CD14-positive monocyte (primary cell): Measurements from ENCODE around the gene MAD2L1BP. TPM values are rescaled to one million over a fixed set of nuclear protein-coding genes. Genes with fewer than 3 reads are reported as not detected.
A peak's percentile ranks its signal among the peaks of the same experiment; 100 is the strongest.

Experiments
- DNase-seq, 3 donors: peaks; one replicate each; pipeline ENCODE4 v3.0.0-alpha.2; 2011 to 2022
- H2AFZ ChIP-seq: 2 replicates; pipeline ENCODE4 v1.6.0; 2012; ENCODE audit warnings: mild to moderate bottlenecking, low read depth, low read length, inconsistent platforms; ENCODE audit not compliant: insufficient read depth, poor library complexity, severe bottlenecking
- H3K27ac ChIP-seq, 2 donors: 1 replicate in 1 of 2; 2 replicates in 1 of 2; pipeline ENCODE4 v1.5.1; 2012 to 2013; ENCODE audit warnings: low read length in 2 of 2, control low read depth in 1 of 2, inconsistent platforms in 1 of 2, low read depth in 1 of 2, mild to moderate bottlenecking in 1 of 2
- H3K27me3 ChIP-seq, 2 donors: one replicate each; pipeline versions ENCODE4 v1.6.0 to v1.6.1; 2011 to 2013; ENCODE audit warnings: low read length in 2 of 2; ENCODE audit not compliant: control insufficient read depth in 2 of 2, insufficient read depth in 2 of 2
- H3K36me3 ChIP-seq, 2 donors: replicated peaks in 1 of 2; 1 replicate in 1 of 2; 2 replicates in 1 of 2; pipeline versions ENCODE4 v1.5.1 to v1.6.1; 2012 to 2013; ENCODE audit warnings: low read length in 2 of 2, control low read depth in 1 of 2, inconsistent platforms in 1 of 2, mild to moderate bottlenecking in 1 of 2; ENCODE audit not compliant: insufficient read depth in 2 of 2, control insufficient read depth in 1 of 2
- H3K4me1 ChIP-seq, 2 donors: 1 replicate in 1 of 2; 2 replicates in 1 of 2; pipeline versions ENCODE4 v1.5.1 to v1.6.1; 2012 to 2013; ENCODE audit warnings: low read length in 2 of 2, control low read depth in 1 of 2, inconsistent platforms in 1 of 2, mild to moderate bottlenecking in 1 of 2, moderate library complexity in 1 of 2; ENCODE audit not compliant: insufficient read depth in 2 of 2, control insufficient read depth in 1 of 2
- H3K4me2 ChIP-seq: replicated peaks from 2 replicates; pipeline ENCODE3; 2012; ENCODE audit warnings: low read length, moderate library complexity, mild to moderate bottlenecking; ENCODE audit not compliant: poor library complexity, severe bottlenecking; ENCODE audit errors: extremely low read depth
- H3K4me3 ChIP-seq, 3 experiments: fragments of 200-600 bp in 1 of 3; sonication (generic) in 1 of 3; replicated peaks in 1 of 3; 1 replicate in 2 of 3; 2 replicates in 1 of 3; pipeline ENCODE4 v1.5.1; 2011 to 2013; ENCODE audit warnings: low read length in 3 of 3, mild to moderate bottlenecking in 3 of 3, control low read depth in 2 of 3, low read depth in 2 of 3, inconsistent platforms in 1 of 3, moderate library complexity in 1 of 3
- H3K79me2 ChIP-seq: 2 replicates; pipeline ENCODE4 v1.6.0; 2012; ENCODE audit warnings: mild to moderate bottlenecking, control low read depth, inconsistent platforms, low read length, moderate library complexity; ENCODE audit not compliant: insufficient read depth
- H3K9ac ChIP-seq: 2 replicates; pipeline ENCODE4 v1.6.0; 2017; ENCODE audit warnings: low read length, mild to moderate bottlenecking; ENCODE audit not compliant: insufficient read depth, poor library complexity, severe bottlenecking
- H3K9me3 ChIP-seq, 2 donors: replicated peaks in 1 of 2; 1 replicate in 1 of 2; 2 replicates in 1 of 2; pipeline versions ENCODE4 v1.5.1 to v1.6.1; 2012 to 2013; ENCODE audit warnings: low read length in 2 of 2, control low read depth in 1 of 2; ENCODE audit not compliant: control insufficient read depth in 1 of 2, insufficient read depth in 1 of 2
- H4K20me1 ChIP-seq: 2 replicates; pipeline ENCODE4 v1.6.0; 2012; ENCODE audit warnings: mild to moderate bottlenecking, low read length, control low read depth, moderate library complexity; ENCODE audit not compliant: insufficient read depth
- H3K27ac Mint-ChIP-seq, 7 donors: one replicate each; pipeline ENCODE4 v1.8.0; 2020; ENCODE audit warnings: mild to moderate bottlenecking in 7 of 7, mixed read lengths in 7 of 7, moderate library complexity in 6 of 7, inconsistent platforms in 2 of 7
- H3K27me3 Mint-ChIP-seq, 3 donors: one replicate each; pipeline ENCODE4 v1.8.0; 2021 to 2022; ENCODE audit warnings: low read depth in 3 of 3, mild to moderate bottlenecking in 3 of 3, mixed read lengths in 3 of 3, moderate library complexity in 3 of 3, inconsistent platforms in 1 of 3
- H3K36me3 Mint-ChIP-seq, 2 donors: one replicate each; pipeline ENCODE4 v1.8.0; 2020; ENCODE audit warnings: mixed read lengths in 2 of 2, inconsistent platforms in 1 of 2, mild to moderate bottlenecking in 1 of 2
- H3K4me1 Mint-ChIP-seq: one replicate; pipeline ENCODE4 v1.8.0; 2020; ENCODE audit warnings: mild to moderate bottlenecking, mixed read lengths
- H3K4me3 Mint-ChIP-seq, 2 donors: one replicate each; pipeline ENCODE4 v1.8.0; 2020; ENCODE audit warnings: mild to moderate bottlenecking in 2 of 2, mixed read lengths in 2 of 2, moderate library complexity in 1 of 2
- H3K9me3 Mint-ChIP-seq, 7 donors: one replicate each; pipeline ENCODE4 v1.8.0; 2020 to 2022; ENCODE audit warnings: mixed read lengths in 7 of 7, mild to moderate bottlenecking in 6 of 7, moderate library complexity in 6 of 7, inconsistent platforms in 2 of 7
- CTCF ChIP-seq: fragments of 200-600 bp; IDR thresholded peaks from one replicate; pipeline ENCODE4 v1.8.0; 2022; ENCODE audit warnings: antibody characterized with exemption, mild to moderate bottlenecking
- WGBS: methylation state at CpG from one replicate; pipeline ENCODE4 v1.1.5; 2013; ENCODE audit warnings: missing lambda C conversion rate; ENCODE audit not compliant: insufficient coverage; 5-methylcytosine and 5-hydroxymethylcytosine counted together
- intact Hi-C, 2 donors: fragments of 100-400 bp; cut with micrococcal nuclease; formaldehyde crosslinking; loops; one replicate each; pipeline versions ENCODE4 v1.15.0 to v1.15.1; 2023
- polyA plus RNA-seq, 3 donors: library from polyadenylated mRNA; depleted of rRNA in 1 of 3; unstranded in 2 of 3; stranded (reverse) in 1 of 3; fragments of 300-500 nt in 2 of 3; fragments of >200 nt in 1 of 3; fragmentation: Illumina TruSeq in 2 of 3; gene quantifications; 1 replicate in 2 of 3; 2 replicates in 1 of 3; pipeline ENCODE4 v1.2.3, GENCODE V29; 2012 to 2021

Gene MAD2L1BP
- polyA plus RNA-seq, 3 donors, result 17.3 to 33.5 (median 26.5) TPM

DNA sequence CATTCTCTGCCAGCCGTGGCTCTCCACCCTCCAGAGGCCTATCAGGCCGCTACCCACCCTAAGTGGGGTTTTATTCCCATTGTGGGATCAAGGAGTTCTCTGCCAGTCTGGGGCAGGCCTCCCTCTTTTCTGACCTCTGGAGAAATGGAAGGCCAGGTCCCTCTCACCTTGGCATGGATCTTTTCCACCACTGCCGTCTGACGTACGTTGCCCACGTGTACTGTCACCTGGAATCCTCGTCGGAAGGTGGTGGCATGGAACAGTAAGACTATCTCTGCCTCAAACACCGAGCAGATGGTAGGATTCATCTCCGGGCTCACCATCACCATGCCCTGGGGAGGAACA lies 13.8 kb upstream of the MAD2L1BP start:
- peaks cover 8% of the 10 kb centered on the region for H3K4me1 Mint-ChIP-seq
- no peak overlapping the region for H3K9ac ChIP-seq
- no peaks in the 10 kb centered on the region for H3K9me3 Mint-ChIP-seq
- no peak overlapping the region for H3K4me2 ChIP-seq
- H3K27ac Mint-ChIP-seq, result no peak overlapping the region
- no peaks in the 10 kb centered on the region for H3K9me3 ChIP-seq
- peaks cover 23% of the 10 kb centered on the region for H3K79me2 ChIP-seq
- peaks cover 0 to 1% (median 0%) of the 10 kb centered on the region in 3 donors for H3K27me3 Mint-ChIP-seq
- no peak overlapping the region for H2AFZ ChIP-seq
- peaks cover 8 to 9% of the 10 kb centered on the region in 2 donors for H3K4me1 ChIP-seq
- peaks cover 55 to 74% of the 10 kb centered on the region in 2 donors for H3K36me3 Mint-ChIP-seq
- peaks cover 45% of the 10 kb centered on the region for H4K20me1 ChIP-seq
- no peak overlapping the region for H3K4me3 Mint-ChIP-seq
- TF ChIP-seq CTCF, result no peak
- no peak for DNase-seq
- intact Hi-C loops, result no loop called here
- H3K27ac ChIP-seq, result no peak overlapping the region
- H3K27me3 ChIP-seq, result no peaks in the 10 kb centered on the region
- 99% methylated on average over 8 of the region's 10 CpGs for WGBS
- peaks cover 68 to 79% of the 10 kb centered on the region in 2 donors for H3K36me3 ChIP-seq
- H3K4me3 ChIP-seq, result no peak overlapping the region

- Mint-ChIP-seq H3K9me3 (no peaks in the 10 kb centered on the region), H3K27ac (peak overlapping the region in 2 of 7 donors; percentile 11 to 54), H3K27me3 (peaks cover 0 to 1% (median 0%) of the 10 kb centered on the region in 3 donors), H3K4me3 (no peak overlapping the region), H3K36me3 (peaks cover 55 to 74% of the 10 kb centered on the region in 2 donors), H3K4me1 (peaks cover 15% of the 10 kb centered on the region)
- no peaks in the 10 kb centered on the region for H3K27me3 ChIP-seq
- no peak overlapping the region for H2AFZ ChIP-seq
- no peak overlapping the region for H3K4me2 ChIP-seq
- intact Hi-C loops, result no loop called here
- peaks cover 25% of the 10 kb centered on the region for H3K79me2 ChIP-seq
- peaks cover 46% of the 10 kb centered on the region for H4K20me1 ChIP-seq
- H3K9ac ChIP-seq, result no peak overlapping the region
- no peak overlapping the region for H3K4me3 ChIP-seq
- H3K9me3 ChIP-seq, result no peaks in the 10 kb centered on the region
- H3K4me1 ChIP-seq, result peaks cover 16 to 17% of the 10 kb centered on the region in 2 donors
- no peak for DNase-seq
- TF ChIP-seq CTCF, result no peak
- H3K27ac ChIP-seq, result peak overlapping the region in 1 of 2 donors; percentile 43
- 97% methylated on average over 10 of the region's 10 CpGs for WGBS
- H3K36me3 ChIP-seq, result peaks cover 68 to 74% of the 10 kb centered on the region in 2 donors
Observed at GRCh38 chr6:43622541-43622940, 13.1 kb upstream of the MAD2L1BP start.
